ENCODE data around the gene ARFGEF3.

Gene ARFGEF3

DNA sequence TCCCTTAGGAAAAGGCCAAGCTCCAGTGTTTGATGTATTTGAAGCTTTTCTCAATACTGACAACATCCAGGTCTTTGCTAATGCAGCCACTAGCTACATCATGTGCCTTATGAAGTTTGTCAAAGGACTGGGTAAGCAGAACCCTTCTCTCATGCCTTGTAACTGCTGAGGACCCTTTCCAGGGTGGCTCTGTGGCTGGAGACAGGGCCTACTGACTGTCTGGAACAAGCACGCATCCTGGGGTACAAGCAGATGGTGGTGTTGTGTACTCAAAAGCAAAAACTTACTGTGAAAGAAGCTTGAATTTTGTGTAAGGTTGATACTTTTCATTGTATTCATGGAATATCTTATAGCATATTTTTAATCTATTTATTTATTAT, 147.0 kb downstream of the ARFGEF3 start:
- DNase-seq (ENCODE audit: low spot score) = no peak

GRCh38 chr6:138309695-138310094, 148.0 kb downstream of the ARFGEF3 start:
- DNase-seq (ENCODE audit: low spot score) = no peak

GRCh38 chr6:138310294-138310693, 148.6 kb downstream of the ARFGEF3 start:
- no peak for DNase-seq (ENCODE audit: low spot score)

- no peak for DNase-seq (ENCODE audit: low spot score)
Observed at GRCh38 chr6:138310821-138311220, 149.1 kb downstream of the ARFGEF3 start.

DNA sequence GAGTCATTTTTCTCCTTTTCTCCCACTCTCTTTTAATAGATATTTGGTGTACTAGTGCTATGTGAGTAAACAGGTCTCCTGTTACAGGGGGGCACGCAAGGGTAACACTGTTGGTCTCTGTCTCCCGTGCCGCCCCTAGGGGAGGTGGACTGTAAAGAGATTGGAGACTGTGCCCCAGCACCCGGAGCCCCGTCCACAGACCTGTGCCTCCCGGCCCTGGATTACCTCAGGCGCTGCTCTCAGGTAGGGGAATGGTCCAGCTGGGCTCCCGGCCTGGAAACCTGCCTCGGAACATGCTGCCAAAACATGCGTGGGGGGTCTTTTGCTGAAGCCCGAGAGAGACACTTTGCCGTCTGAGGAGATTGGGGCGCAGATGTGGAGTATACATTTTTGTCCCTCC, 149.5 kb downstream of the ARFGEF3 start:
- no peak for DNase-seq (ENCODE audit: low spot score)

GRCh38 chr6:138318741-138319375, 157.1 kb downstream of the ARFGEF3 start:
- no peak for DNase-seq (ENCODE audit: low spot score)

- no peak for DNase-seq (ENCODE audit: low spot score)
Observed at GRCh38 chr6:138321934-138322333, 160.2 kb downstream of the ARFGEF3 start.

GRCh38 chr6:138323821-138324220, 162.1 kb downstream of the ARFGEF3 start:
- no peak for DNase-seq (ENCODE audit: low spot score)

GRCh38 chr6:138328210-138328609, 166.5 kb downstream of the ARFGEF3 start:
- DNase-seq (ENCODE audit: low spot score) = no peak

DNA sequence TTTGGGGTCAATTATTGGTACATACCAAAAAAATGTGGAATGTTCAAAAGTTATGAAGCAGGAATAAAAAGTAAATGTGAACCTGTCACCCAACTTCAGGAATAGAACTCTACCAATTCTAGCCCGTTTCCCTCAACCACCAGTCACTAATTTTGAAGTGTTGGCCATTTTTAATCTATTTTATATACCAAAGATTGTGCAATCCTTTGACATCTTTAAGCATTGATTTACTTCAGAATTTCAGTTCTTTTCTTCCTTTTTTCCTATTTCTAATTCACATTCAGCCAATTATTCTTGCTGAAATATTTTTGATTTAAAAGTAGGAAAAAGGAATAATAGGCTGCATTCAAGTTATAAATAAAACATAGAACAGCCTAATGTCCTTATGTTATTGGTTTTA, 169.0 kb downstream of the ARFGEF3 start:
- DNase-seq (ENCODE audit: low spot score) = no peak

DNA sequence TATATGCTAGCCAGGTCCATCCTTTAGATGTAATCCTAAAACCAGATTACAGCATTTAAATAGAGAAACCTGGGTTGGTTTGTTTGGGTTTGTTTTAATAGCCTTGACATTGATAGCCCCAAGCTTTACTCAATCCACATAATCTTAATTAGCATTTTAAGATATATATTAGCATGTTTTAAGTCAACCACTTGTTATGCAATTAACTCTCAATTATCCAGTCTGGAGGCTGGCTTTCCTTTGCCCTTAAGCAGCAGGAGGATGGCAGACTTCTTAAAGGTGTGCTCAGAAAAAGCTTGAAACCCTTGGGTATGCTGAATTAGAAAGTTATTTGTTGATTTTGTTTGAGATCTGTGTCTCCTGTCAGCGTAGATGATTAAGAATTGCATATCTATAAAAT, 169.7 kb downstream of the ARFGEF3 start:
- DNase-seq (ENCODE audit: low spot score) = no peak

DNA sequence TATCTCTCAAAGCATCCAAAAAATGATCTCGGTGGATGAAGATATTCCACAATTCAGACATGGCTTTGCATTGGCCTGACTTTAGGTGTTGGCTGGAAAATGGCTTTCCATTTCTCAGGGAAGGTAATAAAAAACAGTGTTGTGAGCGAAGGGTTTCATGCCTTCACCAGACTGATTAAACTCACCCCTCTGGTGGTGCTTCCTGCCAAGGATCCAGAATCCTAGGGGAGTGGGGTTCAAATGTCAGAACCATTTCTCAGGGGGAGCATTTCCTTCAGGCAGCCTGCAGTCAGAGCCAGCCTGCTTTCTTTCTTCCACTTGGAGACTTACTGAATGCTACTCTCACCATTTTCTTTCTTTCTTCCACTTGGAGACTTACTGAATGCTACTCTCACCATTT, 170.2 kb downstream of the ARFGEF3 start:
- DNase-seq (ENCODE audit: low spot score) = no peak

- no peak for DNase-seq (ENCODE audit: low spot score)
Observed at GRCh38 chr6:138334000-138334399, 172.3 kb downstream of the ARFGEF3 start.

DNA sequence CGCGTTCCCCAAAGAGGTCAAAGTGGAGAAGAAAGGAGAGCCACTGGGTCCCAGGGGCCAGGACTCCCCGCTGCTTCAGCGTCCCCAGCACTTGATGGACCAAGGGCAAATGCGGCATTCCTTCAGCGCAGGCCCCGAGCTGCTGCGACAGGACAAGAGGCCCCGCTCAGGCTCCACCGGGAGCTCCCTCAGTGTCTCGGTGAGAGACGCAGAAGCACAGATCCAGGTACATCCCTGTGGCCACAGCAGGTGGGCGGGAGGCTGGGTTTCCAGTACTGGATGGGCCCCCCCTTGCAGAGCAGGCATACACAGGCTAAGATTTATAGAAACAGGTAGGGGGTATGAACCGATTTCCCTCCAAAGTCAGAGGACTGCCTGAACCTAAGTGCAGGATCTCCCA, 173.2 kb downstream of the ARFGEF3 start:
- no peak for DNase-seq (ENCODE audit: low spot score)

- DNase-seq (ENCODE audit: low spot score) = no peak
Observed at GRCh38 chr6:138336221-138336620, 174.5 kb downstream of the ARFGEF3 start.

DNA sequence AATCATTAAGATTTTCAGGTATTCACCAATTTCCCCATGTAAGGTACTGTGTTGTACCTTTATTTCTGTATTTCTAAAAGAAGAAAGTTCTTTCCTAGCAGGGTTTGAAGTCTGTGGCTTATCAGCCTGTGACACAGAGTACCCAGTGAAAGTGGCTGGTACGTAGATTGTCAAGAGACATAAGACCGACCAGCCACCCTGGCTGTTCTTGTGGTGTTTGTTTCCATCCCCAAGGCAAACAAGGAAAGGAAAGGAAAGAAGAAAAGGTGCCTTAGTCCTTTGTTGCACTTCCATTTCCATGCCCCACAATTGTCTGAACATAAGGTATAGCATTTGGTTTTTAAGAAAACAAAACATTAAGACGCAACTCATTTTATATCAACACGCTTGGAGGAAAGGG, 175.3 kb downstream of the ARFGEF3 start:
- no peak for DNase-seq (ENCODE audit: low spot score)

- DNase-seq (ENCODE audit: low spot score) = no peak
Observed at GRCh38 chr6:138339024-138339423, 177.3 kb downstream of the ARFGEF3 start.

DNA sequence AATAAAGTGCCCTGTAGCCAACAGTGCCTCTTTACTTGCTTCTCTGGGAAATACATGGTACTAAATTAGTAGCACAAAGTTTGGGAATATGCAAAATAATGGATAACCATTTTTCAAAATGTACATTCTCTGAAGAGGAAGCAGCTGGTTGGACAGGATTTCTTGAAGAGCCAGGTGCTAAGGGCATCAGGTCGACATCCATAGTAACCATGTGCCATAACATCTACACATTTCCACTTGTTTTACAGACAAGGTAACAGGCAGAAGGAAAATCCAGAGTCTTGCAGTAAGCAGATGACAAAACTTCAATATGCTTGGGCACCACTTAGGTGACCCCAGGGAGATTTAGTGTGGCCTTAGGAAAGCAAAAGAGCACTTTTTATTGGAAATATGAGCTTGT, 179.4 kb downstream of the ARFGEF3 start:
- no peak for DNase-seq (ENCODE audit: low spot score)

DNA sequence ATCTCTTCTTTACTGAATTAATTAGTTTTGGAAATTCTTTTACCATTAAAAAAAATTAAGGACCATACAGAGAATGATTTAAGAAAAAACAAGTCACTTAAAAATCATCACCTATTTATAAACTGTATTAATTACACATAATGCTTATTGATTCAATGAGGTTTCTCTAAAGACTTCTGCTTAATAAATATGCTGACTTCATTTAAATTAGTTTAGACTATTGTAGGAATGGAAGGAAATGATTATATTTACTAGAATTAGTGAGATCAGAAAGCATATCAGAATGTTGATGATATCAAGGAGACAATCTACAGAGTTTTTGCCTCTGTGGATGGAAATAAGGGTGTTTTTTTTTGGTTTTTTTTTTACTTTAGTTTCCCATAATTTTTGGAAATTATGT, 181.4 kb downstream of the ARFGEF3 start:
- no peak for DNase-seq (ENCODE audit: low spot score)

DNA sequence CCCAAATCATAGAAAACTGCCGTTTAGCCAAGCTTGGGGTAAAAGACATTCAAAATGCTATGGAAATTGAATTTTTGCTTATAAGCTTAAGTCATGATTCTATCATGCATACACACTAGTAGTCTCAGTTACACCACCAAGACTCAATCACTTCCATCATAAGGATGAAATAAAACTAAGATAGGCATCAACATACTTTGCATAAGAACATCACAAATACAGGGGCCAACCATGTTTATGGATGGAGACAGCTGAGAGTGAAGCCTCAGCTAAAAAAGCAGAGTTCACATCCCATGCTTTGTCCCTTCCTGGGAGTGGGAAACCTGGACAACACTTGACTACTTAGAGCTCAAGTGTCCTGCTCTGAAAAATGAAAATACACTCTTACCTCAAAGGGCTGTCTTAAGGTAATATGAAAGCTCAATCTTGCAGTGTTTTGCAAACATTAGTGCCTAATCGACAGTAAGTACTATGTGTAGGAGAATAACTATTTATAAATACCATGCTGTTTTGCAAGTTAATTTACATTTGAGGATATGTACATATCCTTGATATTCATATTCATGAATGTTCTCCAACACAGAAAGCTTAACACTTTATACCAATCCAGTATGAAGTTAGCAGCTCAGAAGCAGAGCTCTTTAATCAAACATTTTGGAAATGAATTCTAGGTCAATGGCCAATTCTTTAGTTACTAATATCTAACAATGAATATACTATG, 184.0 kb downstream of the ARFGEF3 start:
- no peak for DNase-seq (ENCODE audit: low spot score)

DNA sequence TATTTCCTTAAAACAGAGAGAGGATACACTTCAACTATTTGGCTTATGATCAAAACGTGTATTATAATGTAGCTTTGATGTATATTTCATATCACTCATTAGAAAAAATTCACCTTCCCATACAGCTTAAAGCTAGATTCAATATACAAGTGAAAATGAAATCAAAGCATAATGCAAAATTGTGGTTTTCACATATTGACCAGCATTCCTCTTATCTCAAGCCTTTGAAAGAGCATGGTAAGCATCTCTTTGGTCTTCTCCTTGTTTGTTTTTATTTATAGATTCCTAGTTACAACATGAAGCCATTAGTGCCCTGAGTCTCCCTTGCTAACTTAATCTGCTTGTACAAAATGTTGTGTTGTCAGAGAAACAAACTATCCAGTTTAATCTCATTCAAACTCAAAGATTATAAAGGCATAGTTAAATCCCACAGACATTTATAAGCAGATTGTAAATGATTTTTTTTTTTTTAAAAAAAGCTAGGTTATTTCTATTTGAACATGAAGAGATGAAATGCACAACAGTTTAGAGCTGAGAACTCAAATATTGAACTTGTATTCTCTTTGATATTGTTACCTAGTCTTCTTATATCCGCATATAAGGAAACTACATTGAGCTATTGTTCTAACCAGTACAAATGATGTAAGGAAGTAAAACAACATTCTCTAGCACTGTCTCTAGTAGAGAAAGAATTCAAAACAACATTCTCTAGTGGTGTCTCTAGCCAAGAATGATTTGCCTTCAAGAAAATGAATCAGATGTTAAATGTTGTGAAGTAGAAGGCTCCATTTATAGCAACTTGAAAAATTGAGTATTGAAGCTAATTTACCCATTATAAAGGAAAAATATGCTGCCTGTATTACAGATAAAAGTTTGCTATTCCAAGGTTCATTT, 184.8 kb downstream of the ARFGEF3 start:
- no peak for DNase-seq (ENCODE audit: low spot score)

GRCh38 chr6:138347864-138348263, 186.1 kb downstream of the ARFGEF3 start:
- no peak for DNase-seq (ENCODE audit: low spot score)

DNA sequence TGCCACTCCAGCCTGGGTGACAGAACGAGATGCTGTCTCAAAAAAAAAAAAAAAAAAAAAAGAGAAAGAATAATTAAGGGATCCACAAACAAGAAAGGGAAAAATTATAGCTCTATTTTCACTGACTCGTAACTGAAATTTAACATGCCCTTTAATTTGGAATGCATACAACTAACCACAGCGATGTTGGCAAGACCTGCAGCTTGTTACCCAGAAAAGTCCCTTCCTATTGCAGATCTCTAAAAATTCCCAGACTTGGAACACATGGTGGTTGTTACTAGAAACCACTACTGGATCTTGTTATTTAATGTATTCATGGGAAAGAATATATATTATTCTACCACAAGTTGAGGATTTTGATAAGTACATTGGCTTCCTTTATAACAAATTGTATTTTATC, 188.2 kb downstream of the ARFGEF3 start:
- no peak for DNase-seq (ENCODE audit: low spot score)
